ENCODE measurements around the gene SLC22A31. TPM values are rescaled to one million over a fixed set of nuclear protein-coding genes. Genes with fewer than 3 reads are reported as not detected.

Gene SLC22A31
- total and polyA plus RNA-seq, 9 of the 15 experiments (the other 6 are each of a cell fraction or from before 2014, with no cell fraction given) = 0.29 to 2.2 (median 0.47) TPM; not detected in 3

- TF ChIP-seq ZBTB11 (CRISPR knock-in tag; IDR thresholded peaks at IDR 0.05) (0 out of 6 replicates have a peak, but pooled peaks of 1 of the 3 experiments have one; percentile 21), U2AF2 (optimal IDR thresholded peaks at IDR 0.05; ENCODE audit: low read depth, low read length) (no peak), TFE3 (CRISPR knock-in tag; IDR thresholded peaks at IDR 0.05) (no peak), ZFP30 (CRISPR knock-in tag; IDR thresholded peaks at IDR 0.05; ENCODE audit: borderline replicate concordance) (no peak), HNRNPLL (IDR thresholded peaks at IDR 0.05; ENCODE audit: low read depth, low read length, poor library complexity, severe bottlenecking) (no peak), NFYB (IDR thresholded peaks at IDR 0.05; ENCODE audit: extremely low read depth, insufficient read length) (no peak), EWSR1 (IDR thresholded peaks at IDR 0.05; ENCODE audit: borderline replicate concordance, low read depth, partially characterized antibody) (no peak), BCLAF1 (IDR thresholded peaks at IDR 0.05; ENCODE audit: borderline replicate concordance in 1 of 2, control insufficient read depth in 1 of 2, low read depth in 2 of 2, low read length in 1 of 2) (no peak), SMARCE1 (IDR thresholded peaks at IDR 0.05) (no peak), HNRNPUL1 (IDR thresholded peaks at IDR 0.05; ENCODE audit: low read length) (no peak), ZNF780A (CRISPR knock-in tag; IDR thresholded peaks at IDR 0.05) (no peak), RBM17 (IDR thresholded peaks at IDR 0.05; ENCODE audit: borderline replicate concordance, low read depth, low read length) (no peak), ZNF316 (IDR thresholded peaks at IDR 0.05) (no peak), HMG20B (CRISPR knock-in tag; IDR thresholded peaks at IDR 0.05) (no peak), SREBF2 (CRISPR knock-in tag; IDR thresholded peaks at IDR 0.05) (no peak), EGR1 (conservative IDR thresholded peaks at IDR 0.05) (peak; percentile 22; the same call in 1 of the 2 replicates), NRF1 (conservative IDR thresholded peaks at IDR 0.05 in 1 of 2, IDR thresholded peaks at IDR 0.05 in 1 of 2) (0 out of 4 replicates have a peak, but pooled peaks of 1 of the 2 experiments have one; percentile 28)
Observed at GRCh38 chr16:89166696-89167424, 33.5 kb downstream of the SLC22A31 start (continued).
